ENCODE results near the gene EPHB2. TPM values are rescaled to one million over a fixed set of nuclear protein-coding genes. Genes with fewer than 3 reads are reported as not detected.
"Not testable (repeated sequence)": the region's sequence is repeated elsewhere in the genome, so short reads cannot be mapped to it uniquely, and the experiment has no call there.

The EPHB2 gene
- total and polyA plus RNA-seq, 2 donors (not counting 3 experiments of a cell fraction or from before 2014, with no cell fraction given), result 50.8 to 69.1 TPM

DNA sequence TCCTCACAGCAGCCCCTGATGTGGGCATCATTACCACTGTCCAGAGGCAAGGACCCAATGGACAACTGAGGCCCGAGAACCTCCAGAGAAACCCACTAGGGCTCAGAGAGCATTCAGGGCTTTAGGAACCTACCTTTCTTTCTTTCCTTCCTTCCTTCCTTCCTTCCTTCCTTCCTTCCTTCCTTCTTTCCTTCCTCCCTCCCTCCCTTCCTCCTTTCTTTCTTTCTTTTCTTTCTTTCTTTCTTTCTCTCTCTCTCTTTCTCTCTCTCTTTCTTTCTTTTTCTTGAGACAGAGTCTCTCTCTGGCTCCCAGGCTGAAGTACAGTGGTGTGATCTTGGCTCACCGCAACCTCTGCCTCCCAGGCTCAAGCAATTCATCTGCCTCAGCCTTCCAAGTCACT, 41.8 kb upstream of the EPHB2 start:
- H3K4me3 ChIP-seq (replicated peaks in 1 of 3; ENCODE audit: insufficient read depth in 1 of 3, low read depth in 1 of 3, low read length in 3 of 3); H3K36me3 ChIP-seq (ENCODE audit: control insufficient read depth in 2 of 2, extremely low read depth in 1 of 2, insufficient read depth in 2 of 2, low read length in 2 of 2); H4K20me1 ChIP-seq (replicated peaks; ENCODE audit: control insufficient read depth, extremely low read depth, insufficient read depth, low read length); DNase-seq (ENCODE audit: low read depth, low spot score); H3K9me3 ChIP-seq (replicated peaks; ENCODE audit: control insufficient read depth, insufficient read depth, low read length); H3K79me2 ChIP-seq (ENCODE audit: control insufficient read depth, insufficient read depth, low read length); POLR2A ChIA-PET; H2AFZ ChIP-seq (ENCODE audit: low read depth, low read length); H3K27ac ChIP-seq (ENCODE audit: insufficient read depth, low read depth, low read length); FAIRE-seq; H3K9me1 ChIP-seq (replicated peaks; ENCODE audit: control insufficient read depth, extremely low read depth, insufficient read depth, low read length); H3K4me1 ChIP-seq (ENCODE audit: control insufficient read depth, extremely low read depth, insufficient read depth, low read length); H3K9ac ChIP-seq (replicated peaks; ENCODE audit: extremely low read depth, insufficient read depth, low read length); H3K4me2 ChIP-seq (ENCODE audit: insufficient read depth, low read length); BruUV-seq (replicated peaks); intact Hi-C loops (cut with micrococcal nuclease): not testable (repeated sequence)
- CTCF ChIA-PET, result interaction anchor here (1.0 to 7.3 kb wide), 3 partner anchors 34 to 295 kb away, joined by 4 to 125 read pairs (median 42); no protein-coding TSS in a partner anchor
- H3K27me3 ChIP-seq (ENCODE audit: control insufficient read depth in 2 of 2, insufficient read depth in 2 of 2, low read length in 2 of 2), result peaks cover 15 to 18% of the 10 kb centered on the region in 2 experiments
- dilution Hi-C loops (cut with MboI; ENCODE audit: extremely low pct_ligation_motif_present, low sequenced_read_pairs), result loop anchor here (25.0 kb wide), 1 partner anchor 293 kb away; the partner anchor contains the start of gene LACTBL1

- no peak overlapping the region for H3K27ac ChIP-seq (ENCODE audit: insufficient read depth, low read depth, low read length)
- no peaks in the 10 kb centered on the region for H3K9me3 ChIP-seq (replicated peaks; ENCODE audit: control insufficient read depth, insufficient read depth, low read length)
- dilution Hi-C loops (cut with MboI; ENCODE audit: extremely low pct_ligation_motif_present, low sequenced_read_pairs) (loop anchor here (25.0 kb wide), 1 partner anchor 292 kb away; the partner anchor contains the start of gene LACTBL1), intact Hi-C loops (cut with micrococcal nuclease) (no loop called here)
- no peaks in the 10 kb centered on the region for H3K9me1 ChIP-seq (replicated peaks; ENCODE audit: control insufficient read depth, extremely low read depth, insufficient read depth, low read length)
- H3K27me3 ChIP-seq (ENCODE audit: control insufficient read depth in 2 of 2, insufficient read depth in 2 of 2, low read length in 2 of 2), result peaks cover 15 to 18% of the 10 kb centered on the region in 2 experiments
- H4K20me1 ChIP-seq (replicated peaks; ENCODE audit: control insufficient read depth, extremely low read depth, insufficient read depth, low read length), result no peaks in the 10 kb centered on the region
- H3K4me1 ChIP-seq (ENCODE audit: control insufficient read depth, extremely low read depth, insufficient read depth, low read length), result no peaks in the 10 kb centered on the region
- TF ChIP-seq JUN (IDR thresholded peaks at IDR 0.05; ENCODE audit: borderline replicate concordance, insufficient read depth, insufficient read length, low read depth), result no peak
- no peak for TF ChIP-seq POLR2A (IDR thresholded peaks at IDR 0.05; ENCODE audit: low read depth, low read length)
- TF ChIP-seq, protein P1, sequence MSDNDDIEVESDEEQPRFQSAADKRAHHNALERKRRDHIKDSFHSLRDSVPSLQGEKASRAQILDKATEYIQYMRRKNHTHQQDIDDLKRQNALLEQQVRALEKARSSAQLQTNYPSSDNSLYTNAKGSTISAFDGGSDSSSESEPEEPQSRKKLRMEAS (IDR thresholded peaks at IDR 0.05; ENCODE audit: insufficient read depth, insufficient read length), result no peak
- TF ChIP-seq MYC (IDR thresholded peaks at IDR 0.05; ENCODE audit: low read depth, low read length), result no peak
- no peak for TF ChIP-seq EZH2 (IDR thresholded peaks at IDR 0.05; ENCODE audit: borderline replicate concordance, low read depth, low read length, severe bottlenecking)
- TF ChIP-seq POLR2AphosphoS5 (IDR thresholded peaks at IDR 0.05; ENCODE audit: insufficient read depth, low read depth, low read length), result no peak
- TF ChIP-seq FOS (IDR thresholded peaks at IDR 0.05; ENCODE audit: borderline replicate concordance, insufficient read depth, low read length), result no peak
- TF ChIP-seq, protein P2, sequence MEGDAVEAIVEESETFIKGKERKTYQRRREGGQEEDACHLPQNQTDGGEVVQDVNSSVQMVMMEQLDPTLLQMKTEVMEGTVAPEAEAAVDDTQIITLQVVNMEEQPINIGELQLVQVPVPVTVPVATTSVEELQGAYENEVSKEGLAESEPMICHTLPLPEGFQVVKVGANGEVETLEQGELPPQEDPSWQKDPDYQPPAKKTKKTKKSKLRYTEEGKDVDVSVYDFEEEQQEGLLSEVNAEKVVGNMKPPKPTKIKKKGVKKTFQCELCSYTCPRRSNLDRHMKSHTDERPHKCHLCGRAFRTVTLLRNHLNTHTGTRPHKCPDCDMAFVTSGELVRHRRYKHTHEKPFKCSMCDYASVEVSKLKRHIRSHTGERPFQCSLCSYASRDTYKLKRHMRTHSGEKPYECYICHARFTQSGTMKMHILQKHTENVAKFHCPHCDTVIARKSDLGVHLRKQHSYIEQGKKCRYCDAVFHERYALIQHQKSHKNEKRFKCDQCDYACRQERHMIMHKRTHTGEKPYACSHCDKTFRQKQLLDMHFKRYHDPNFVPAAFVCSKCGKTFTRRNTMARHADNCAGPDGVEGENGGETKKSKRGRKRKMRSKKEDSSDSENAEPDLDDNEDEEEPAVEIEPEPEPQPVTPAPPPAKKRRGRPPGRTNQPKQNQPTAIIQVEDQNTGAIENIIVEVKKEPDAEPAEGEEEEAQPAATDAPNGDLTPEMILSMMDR (IDR thresholded peaks at IDR 0.05; ENCODE audit: extremely low read depth in 1 of 2, insufficient read depth in 1 of 2, low read depth in 1 of 2, low read length in 2 of 2), result no peak
- no peak for TF ChIP-seq GATA2 (IDR thresholded peaks at IDR 0.05; ENCODE audit: insufficient read depth, insufficient read length, low read depth, low read length)
- no peaks in the 10 kb centered on the region for H3K79me2 ChIP-seq (ENCODE audit: control insufficient read depth, insufficient read depth, low read length)
- CTCF ChIA-PET, result interaction anchor here (1.7 to 4.8 kb wide), 2 partner anchors 260 to 295 kb away, joined by 6 to 55 read pairs; no protein-coding TSS in a partner anchor
- no peak for DNase-seq (ENCODE audit: low read depth, low spot score)
- POLR2A ChIA-PET, result interaction anchor here (0.6 kb wide), 1 partner anchor 321 kb away, joined by 5 read pairs; no protein-coding TSS in a partner anchor
- H3K4me3 ChIP-seq (replicated peaks in 1 of 3; ENCODE audit: insufficient read depth in 1 of 3, low read depth in 1 of 3, low read length in 3 of 3), result no peak overlapping the region
- H3K36me3 ChIP-seq (ENCODE audit: control insufficient read depth in 2 of 2, extremely low read depth in 1 of 2, insufficient read depth in 2 of 2, low read length in 2 of 2), result no peaks in the 10 kb centered on the region
- H3K4me2 ChIP-seq (ENCODE audit: insufficient read depth, low read length), result no peak overlapping the region
- no peak overlapping the region for H3K9ac ChIP-seq (replicated peaks; ENCODE audit: extremely low read depth, insufficient read depth, low read length)
- no peak for FAIRE-seq
- BruUV-seq (replicated peaks), result no TSS peak
- H2AFZ ChIP-seq (ENCODE audit: low read depth, low read length), result no peak overlapping the region
Measured at GRCh38 chr1:22670352-22670975, 40.2 kb upstream of the EPHB2 start.
